Urinary bladder (tissue), 4 donors: ENCODE results near the gene UBE2V1. TPM values are rescaled to one million over a fixed set of nuclear protein-coding genes. Genes with fewer than 3 reads are reported as not detected.

ENCODE experiments used
- DNase-seq: peaks from one replicate; pipeline ENCODE4 v3.0.0-alpha.2; 2015; ENCODE audit errors: extremely low spot score
- H3K27ac ChIP-seq: one replicate; pipeline ENCODE4 v1.5.1; 2013; ENCODE audit warnings: low read depth, mild to moderate bottlenecking, moderate library complexity
- H3K36me3 ChIP-seq: one replicate; pipeline ENCODE4 v1.6.1; 2013; ENCODE audit warnings: mild to moderate bottlenecking, moderate library complexity; ENCODE audit not compliant: insufficient read depth
- H3K4me1 ChIP-seq: one replicate; pipeline ENCODE4 v1.6.1; 2013; ENCODE audit warnings: mild to moderate bottlenecking, moderate library complexity; ENCODE audit not compliant: insufficient read depth
- H3K4me3 ChIP-seq: one replicate; pipeline ENCODE4 v1.5.1; 2013; ENCODE audit warnings: low read depth, low read length
- WGBS: extraction: QIAGEN DNeasy Blood & Tissue Kit; methylation state at CpG from one replicate; pipeline ENCODE4 v1.1.7; 2013; 5-methylcytosine and 5-hydroxymethylcytosine counted together
- polyA plus RNA-seq: library from polyadenylated mRNA; stranded (reverse); fragments of 200-250 nt; gene quantifications from one replicate; pipeline ENCODE4 v1.2.3, GENCODE V29; 2013
- total RNA-seq: library from RNA; depleted of rRNA; stranded (reverse); fragments of >200 nt; gene quantifications from one replicate; pipeline ENCODE4 v1.2.3, GENCODE V29; 2014
- donor health status: healthy with polysubstance abuse.
- donor health status: healthy.

The UBE2V1 gene
- total and polyA plus RNA-seq, 2 donors: 74.0 to 85.7 TPM

DNA sequence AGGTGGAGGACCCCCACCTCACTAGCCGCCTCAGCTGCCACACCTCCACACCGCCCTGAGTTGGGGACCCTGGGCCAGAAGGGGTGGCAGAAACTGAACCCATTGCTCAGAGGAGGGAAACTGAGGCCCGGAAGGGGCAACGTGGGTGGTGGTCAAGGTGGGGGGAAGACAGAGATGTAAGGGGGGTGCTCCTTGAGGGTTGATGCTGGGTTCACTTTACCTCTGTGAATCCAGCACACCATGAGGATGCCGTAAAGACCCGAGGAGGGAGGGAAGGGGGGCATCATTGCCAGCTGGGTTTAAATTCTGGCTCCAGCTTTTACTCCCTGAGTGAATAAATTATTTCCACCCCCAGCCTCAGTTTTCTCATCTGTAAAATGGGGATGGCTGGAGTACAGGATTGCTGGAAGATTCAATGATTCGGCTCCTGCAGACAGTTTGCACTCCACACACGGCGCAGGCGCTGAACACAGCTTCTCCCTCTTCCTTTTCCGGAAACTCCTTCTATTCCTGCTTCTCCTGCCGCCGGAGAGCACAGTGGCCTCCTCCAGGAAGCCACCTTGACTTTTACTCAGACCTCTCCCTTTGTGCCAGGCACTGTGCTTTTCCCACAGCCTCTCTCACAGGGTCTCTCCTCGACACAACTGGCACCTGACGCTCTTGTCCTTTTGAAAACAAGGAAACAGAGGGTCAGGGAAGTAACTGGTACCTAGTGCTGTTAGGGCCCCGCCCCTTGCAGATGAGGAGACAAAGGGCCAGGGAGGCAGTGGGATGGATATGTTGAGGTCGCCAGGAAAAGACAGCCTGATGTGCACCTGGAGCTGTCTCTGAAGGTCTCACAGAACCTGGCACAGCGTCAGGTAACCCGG is 59.4 kb downstream of the UBE2V1 start:
- H3K4me3 ChIP-seq: no peak overlapping the region
- WGBS: 76% methylated on average over 19 of the region's 19 CpGs
- no peak for DNase-seq

DNA sequence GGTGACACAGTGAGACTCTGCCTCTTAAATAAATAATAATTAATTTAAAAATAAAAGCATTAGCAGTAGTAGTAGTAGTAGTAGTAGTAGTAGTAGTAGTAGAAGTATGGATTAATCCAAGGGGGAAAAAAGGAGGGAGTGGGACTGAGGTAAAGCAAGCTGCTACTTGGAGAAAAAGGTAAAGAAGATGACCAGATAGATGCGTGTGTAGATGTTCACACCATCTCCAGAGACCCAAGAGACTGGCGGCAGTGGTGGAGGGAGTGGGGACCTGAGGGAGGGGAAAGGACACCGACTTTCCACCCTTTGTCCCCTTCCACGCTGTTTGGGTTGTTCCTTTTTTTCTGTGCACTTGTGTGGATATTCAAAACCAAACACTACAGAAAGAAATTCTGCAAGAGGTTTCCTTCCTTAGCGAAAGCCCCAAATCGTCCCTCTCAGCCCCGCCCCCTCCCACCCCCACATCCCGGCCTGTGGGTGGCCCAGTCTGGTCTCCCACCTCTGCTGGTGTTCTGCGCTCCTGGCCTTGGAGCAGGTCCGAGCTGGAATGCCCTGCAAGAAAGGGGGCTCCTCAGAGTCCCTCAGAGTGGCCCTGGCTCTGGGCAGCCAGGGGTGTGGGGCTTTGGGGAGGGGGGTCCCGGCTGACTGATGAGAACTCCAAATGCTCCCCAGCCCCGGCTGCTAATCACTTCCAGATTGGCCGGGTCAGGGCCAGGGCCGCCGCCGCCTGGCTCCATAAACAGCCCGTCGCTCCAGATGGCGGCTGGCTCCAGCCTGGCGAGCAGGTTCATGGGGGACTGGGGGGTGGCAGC is 60.2 kb downstream of the UBE2V1 start:
- Histone ChIP-seq H3K36me3 (no peaks in the 10 kb centered on the region), H3K27ac (peak overlapping the region; percentile 23), H3K4me1 (peaks cover 6% of the 10 kb centered on the region), H3K4me3 (no peak overlapping the region)
- 45% methylated on average over 20 of the region's 20 CpGs for WGBS
- no peak for DNase-seq

More for the DNA sequence above, 59.4 kb downstream of the UBE2V1 start:
- Histone ChIP-seq H3K4me1 (peaks cover 6% of the 10 kb centered on the region), H3K27ac (peak overlapping the region; percentile 23), H3K36me3 (no peaks in the 10 kb centered on the region)

DNA sequence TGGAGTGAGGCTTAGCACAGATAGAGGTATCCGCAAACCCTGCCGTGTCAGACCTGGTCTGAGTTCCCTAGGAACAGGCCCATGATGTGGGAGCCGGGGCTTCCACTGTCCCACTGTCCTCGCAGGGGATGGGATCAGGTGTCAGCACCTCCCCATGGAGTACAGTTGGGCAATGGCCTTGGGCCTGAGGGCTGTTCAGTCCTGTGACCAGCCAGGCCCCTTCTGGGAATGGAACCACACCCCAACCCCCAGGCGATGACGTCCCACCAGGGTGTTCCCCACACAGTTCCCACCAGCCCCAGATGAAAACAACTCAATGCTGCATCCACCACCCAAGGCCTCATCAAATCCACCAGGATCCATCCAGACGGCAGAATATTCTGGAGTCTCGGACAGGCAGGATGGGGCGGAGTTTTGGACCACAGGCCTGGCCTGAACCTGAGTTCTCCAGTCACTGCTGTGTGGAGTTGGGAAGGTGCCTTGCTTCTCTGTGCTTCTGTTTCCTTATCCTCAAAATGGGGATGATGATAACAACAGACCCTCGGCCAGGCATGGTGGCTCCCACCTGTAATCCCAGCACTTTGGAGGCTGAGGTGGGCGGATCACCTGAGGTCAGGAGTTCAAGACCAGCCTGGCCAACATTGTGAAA is 62.2 kb downstream of the UBE2V1 start:
- Histone ChIP-seq H3K4me1 (peaks cover 6% of the 10 kb centered on the region), H3K36me3 (no peaks in the 10 kb centered on the region), H3K4me3 (no peak overlapping the region), H3K27ac (no peak overlapping the region)
- DNase-seq: no peak
- WGBS: 89% methylated on average over 11 of the region's 11 CpGs

DNA sequence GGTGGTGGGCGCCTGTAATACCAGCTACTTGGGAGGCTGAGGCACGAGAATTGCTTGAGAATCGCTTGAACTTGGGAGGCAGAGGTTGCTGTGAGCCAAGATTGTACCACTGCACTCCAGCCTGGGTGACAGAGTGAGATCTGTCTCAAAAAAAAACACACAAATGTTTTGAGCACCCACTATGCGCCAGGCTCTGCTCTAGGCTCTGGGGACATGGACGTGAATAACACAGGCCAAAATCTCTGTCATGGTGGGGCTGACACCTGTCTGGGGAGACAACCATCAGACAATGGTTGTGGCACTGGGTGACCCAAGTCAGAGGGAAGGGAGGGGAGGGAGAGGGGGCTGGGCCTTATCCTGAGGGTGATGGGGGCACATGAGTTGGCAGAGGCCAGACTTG is 62.7 kb downstream of the UBE2V1 start:
- no peak overlapping the region for H3K4me3 ChIP-seq
- peaks cover 4% of the 10 kb centered on the region for H3K4me1 ChIP-seq
- WGBS: 97% methylated on average over 5 of the region's 5 CpGs
- H3K36me3 ChIP-seq: no peaks in the 10 kb centered on the region
- no peak overlapping the region for H3K27ac ChIP-seq
- no peak for DNase-seq

DNA sequence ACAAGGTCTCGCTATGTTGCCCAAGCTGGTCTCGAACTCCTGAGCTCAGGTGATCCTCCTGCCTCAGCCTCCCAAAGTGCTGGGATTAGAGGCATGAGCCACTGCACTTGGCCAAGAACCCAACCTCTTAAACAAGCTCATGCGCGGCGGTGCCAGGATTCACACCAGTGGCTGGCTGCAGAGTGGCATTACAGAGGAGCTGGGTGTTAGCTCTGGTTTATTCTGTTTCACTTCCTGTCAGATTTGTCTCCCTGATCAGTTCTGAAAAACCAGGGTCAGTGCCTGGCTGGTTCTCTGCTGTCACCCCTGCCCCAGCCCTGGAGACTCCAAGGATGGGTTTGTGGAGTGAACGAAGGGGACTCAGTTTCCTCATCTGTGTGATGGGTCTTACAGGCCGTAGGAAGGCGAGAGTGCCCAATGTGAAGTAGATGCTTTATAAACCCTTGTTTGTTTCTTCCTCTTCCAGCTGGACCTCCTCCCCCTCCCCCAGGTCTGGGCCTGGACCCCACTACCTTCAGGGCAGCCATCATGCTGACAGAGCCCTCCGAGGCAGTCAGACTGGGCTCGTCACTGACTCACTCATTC is 63.4 kb downstream of the UBE2V1 start:
- Histone ChIP-seq H3K36me3 (no peaks in the 10 kb centered on the region), H3K27ac (no peak overlapping the region), H3K4me1 (no peaks in the 10 kb centered on the region), H3K4me3 (no peak overlapping the region)
- no peak for DNase-seq
- WGBS: 92% methylated on average over 10 of the region's 10 CpGs

DNA sequence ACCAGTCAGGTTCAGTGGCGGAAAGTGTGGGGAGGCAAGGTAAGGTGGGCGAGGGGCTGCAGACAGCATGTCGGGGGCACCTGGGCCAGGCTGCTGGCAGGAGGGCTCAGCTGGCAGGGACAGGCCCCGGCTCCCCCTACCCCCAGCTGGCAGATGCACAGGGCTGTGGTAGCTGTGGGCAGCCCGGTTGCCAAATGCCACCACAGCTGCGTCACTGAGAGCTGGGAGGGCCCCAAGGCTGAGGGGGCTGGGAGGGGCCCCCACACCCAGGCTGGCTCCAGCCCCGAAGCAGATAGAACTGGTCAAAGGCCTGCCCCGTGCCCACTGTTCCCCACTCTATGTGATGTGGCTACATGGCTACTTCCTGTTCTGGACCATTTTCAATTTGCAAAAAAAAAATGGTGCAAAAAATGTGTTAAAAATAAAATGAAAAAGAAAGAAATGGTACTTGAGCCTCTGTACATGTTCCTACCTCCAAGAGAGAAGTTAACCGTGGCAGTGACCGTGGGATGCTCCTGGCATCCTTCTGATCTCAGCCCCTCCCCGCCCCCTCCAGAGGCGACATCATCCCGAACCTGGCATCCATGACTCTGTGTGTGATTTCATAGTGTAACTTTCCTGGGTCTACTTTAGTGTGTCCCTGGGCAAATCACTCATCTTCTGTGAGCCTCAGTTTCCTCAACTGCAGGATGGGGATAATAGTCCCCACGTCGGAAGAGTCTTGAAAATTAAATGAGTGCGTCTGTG is 64.4 kb downstream of the UBE2V1 start:
- Histone ChIP-seq H3K4me1 (no peaks in the 10 kb centered on the region), H3K27ac (no peak overlapping the region), H3K4me3 (no peak overlapping the region), H3K36me3 (no peaks in the 10 kb centered on the region)
- 75% methylated on average over 16 of the region's 16 CpGs for WGBS
- no peak for DNase-seq

DNA sequence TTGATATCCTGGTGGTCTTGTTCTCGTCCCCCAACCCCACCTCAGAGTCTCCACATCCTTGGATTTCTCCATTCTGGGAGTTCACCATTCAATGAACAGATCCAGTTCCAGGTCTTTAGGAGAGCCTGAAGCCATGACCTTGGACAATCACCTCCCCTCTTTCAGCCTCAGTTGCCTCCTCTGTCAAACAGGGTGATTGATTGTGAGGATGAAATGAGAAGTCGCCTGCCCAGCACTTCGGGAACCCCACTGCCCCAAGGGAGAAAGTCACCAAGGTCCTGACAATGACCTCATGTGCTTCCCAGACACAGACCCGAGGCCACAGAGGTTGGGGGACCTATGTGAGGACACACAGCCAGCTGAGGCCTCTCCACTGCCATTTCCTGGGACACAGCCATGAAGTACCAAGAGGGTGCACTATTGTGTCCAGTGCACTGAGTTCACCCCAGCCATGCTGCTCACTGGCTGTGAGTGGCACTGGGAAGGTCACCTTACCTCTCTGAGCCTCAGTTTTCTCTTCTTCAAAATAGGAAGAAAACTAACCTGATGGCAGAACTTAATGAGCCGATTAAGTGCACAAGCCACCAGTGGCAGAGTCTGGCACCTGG is 68.5 kb downstream of the UBE2V1 start:
- Histone ChIP-seq H3K4me3 (no peak overlapping the region), H3K27ac (no peak overlapping the region), H3K36me3 (no peaks in the 10 kb centered on the region), H3K4me1 (no peaks in the 10 kb centered on the region)
- no peak for DNase-seq
- WGBS: 87% methylated on average over 5 of the region's 5 CpGs

DNA sequence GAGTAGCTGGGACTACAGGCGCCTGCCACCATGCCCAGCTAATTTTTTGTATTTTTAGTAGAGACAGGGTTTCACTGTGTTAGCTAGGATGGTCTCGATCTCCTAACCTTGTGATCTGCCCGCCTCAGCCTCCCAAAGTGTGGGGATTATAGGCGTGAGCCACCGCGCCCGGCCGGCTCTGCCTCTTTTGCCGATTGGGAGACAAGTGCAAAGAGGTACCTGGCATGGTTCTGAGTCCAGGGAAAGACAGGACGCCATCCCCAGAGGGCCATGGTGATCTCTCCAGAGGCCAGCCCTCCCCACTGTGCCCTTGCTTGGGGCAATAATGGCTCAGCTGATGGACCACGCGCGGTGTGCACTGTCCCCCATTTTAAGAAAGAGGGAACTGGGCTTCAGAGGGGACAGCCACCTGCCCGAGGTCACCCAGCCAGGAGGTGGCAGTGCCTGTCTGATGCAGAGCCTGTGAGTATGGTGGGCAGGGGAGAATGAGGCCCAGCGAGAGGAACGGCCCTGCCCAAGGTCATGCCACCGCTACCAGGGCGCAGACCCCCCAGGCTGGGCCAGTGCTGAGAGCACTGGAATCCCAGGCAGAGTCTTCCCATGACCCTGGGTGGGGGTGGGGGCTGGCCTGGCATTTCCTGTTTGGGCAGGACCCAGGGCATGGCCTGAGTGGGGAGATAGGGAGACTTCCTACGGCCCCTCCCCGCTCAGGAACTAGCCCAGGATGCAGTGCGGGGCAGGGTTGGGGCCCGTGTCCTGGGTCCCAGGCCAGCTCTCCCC is 69.2 kb downstream of the UBE2V1 start:
- no peak overlapping the region for H3K4me3 ChIP-seq
- no peaks in the 10 kb centered on the region for H3K36me3 ChIP-seq
- no peak for DNase-seq
- H3K27ac ChIP-seq: no peak overlapping the region
- WGBS: 92% methylated on average over 22 of the region's 22 CpGs
- no peaks in the 10 kb centered on the region for H3K4me1 ChIP-seq

DNA sequence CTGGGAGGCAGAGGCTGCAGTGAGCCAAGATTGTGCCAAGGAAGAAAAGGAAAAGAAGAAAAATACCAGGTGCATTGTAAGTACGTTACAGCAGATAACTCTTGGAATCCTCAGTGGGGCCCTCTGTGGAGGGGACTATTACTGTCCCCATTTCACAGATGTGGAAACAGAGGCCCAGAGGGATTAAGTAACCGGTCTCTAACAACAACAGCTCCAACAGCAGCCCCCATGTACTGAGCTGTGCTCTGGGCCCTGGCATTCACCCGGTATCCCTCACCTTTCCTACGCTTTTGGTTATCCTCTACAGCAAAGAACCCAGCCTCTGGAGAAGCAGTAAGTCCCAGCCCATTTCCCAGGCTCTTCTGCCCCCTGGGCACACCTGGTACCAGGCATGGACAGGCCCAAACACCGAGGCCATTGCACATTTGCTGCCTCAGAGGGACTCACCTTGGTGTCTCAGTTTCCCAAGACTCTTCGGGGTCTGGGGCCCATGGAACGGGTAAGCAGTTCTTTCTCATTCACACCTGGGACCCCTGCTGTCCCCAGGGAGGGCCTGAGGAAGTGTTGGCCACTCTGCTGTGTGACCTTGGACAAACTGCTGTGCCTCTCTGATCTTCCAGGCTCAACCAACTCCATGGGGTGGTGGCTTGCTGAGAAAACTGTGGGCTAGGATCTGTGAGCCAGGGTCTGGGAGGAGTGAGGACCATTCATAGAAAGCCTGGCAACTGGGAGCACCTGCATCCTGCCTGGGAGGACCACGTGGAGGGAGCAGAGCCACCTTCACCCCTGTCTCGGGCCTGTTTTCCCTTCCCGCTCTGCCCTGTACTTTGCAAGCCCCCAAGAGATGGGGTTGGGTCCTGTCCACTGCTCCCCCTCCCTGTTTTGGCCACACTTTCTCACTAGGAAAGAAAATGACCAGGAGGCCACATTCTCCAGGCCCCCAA is 70.3 kb downstream of the UBE2V1 start:
- no peaks in the 10 kb centered on the region for H3K36me3 ChIP-seq
- DNase-seq: no peak
- no peak overlapping the region for H3K4me3 ChIP-seq
- no peaks in the 10 kb centered on the region for H3K4me1 ChIP-seq
- H3K27ac ChIP-seq: no peak overlapping the region
- 94% methylated on average over 10 of the region's 10 CpGs for WGBS

DNA sequence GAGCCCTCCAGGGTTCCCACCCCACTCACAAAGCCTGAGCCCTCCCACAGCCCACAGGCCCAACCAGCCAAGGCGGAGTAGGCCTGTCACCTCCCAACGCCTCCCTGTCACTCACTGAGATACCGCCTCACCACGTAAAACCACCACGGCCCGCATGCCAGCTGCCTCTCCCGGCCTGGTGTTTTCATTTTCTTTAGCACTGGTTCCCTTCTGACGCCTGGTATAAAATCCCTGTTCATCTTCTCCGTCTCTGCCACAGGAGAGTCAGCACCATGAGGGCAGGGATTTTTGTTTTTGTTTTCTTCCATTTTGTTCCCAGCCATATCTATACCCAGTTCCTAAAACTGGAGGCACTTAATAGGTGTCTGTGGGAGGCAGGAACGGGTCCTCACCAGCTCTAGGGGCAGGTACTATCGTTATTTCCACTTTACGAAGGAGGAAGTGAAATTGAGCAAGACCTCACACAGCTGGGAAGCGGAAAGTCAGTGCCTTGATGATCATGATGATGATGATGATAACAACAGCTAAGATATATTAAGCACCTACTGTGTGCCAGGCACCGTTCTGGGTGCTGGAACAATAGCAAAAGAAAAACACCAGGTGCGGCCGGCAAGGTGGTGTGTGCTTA is 71.6 kb downstream of the UBE2V1 start:
- no peaks in the 10 kb centered on the region for H3K36me3 ChIP-seq
- no peak overlapping the region for H3K27ac ChIP-seq
- no peak overlapping the region for H3K4me3 ChIP-seq
- H3K4me1 ChIP-seq: no peaks in the 10 kb centered on the region
- WGBS: 81% methylated on average over 16 of the region's 16 CpGs
- no peak for DNase-seq
